Activated CD4-positive, alpha-beta T cell treated with anti-CD3 and anti-CD28 coated beads for 24 hours (primary cell): ENCODE results near the gene ACTRT2.

Experiments
- DNase-seq, 2 donors: peaks; one replicate each; pipeline ENCODE4 v3.0.0-alpha.2; 2020; ENCODE audit warnings: low read depth in 2 of 2

The ACTRT2 gene

DNA sequence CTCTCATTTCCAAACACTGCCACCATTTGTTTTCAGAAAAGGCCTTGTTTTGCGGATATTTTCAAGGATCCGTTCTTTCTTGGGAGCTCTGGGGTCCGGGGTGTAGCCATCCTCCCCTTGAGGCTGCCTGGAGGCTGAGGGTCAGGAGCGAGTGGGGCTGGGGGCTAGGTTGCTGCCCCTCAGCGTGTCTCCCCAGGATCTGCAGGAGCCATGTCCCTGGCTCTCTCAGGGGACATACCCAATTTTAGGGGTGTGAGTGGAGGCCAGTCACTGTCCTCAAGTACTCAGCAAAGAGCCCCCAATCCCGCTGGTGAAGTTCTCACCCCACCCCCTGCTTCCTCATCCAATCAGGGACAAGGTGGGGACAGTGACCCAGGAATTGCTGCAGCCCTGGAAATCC lies 32.7 kb downstream of the ACTRT2 start:
- no peak for DNase-seq

DNA sequence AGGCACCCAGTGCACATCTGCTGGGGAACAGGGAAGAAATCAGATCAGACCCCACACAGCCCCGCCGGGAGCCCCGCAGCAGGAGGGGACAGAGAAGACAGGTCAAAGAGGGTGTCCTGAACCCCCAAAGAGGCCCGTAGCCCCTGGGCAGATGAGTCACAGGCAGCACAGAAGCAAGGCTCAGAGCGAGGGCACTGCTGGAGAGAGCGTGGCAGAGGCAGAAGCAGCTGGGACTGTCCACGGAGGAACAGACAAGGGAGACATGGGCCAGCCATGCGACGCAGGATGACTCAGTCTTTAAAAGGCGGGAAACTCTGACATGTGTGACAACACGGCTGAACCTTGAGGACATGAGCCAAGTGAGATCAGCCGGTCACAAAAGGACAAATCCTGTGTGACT lies 33.2 kb downstream of the ACTRT2 start:
- DNase-seq: no peak

DNA sequence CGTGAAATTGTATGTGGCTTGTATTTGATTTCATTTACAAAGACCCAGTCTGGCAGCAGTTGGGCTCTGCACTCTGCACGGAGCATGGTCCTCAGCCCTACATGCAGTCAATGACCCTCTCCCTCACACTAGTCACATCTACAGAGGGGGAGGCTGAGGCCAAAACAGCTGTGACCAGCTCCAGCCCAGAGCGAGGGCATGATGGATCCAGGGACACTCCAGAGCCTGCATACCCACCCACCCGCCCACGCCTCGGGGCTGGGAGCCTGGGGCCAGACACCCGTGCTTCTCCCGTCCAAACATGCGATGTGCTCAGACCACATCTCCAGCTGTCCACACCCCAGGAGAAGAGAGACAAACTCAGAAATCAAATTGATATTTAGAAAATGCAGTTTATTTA lies 33.8 kb downstream of the ACTRT2 start:
- no peak for DNase-seq

DNA sequence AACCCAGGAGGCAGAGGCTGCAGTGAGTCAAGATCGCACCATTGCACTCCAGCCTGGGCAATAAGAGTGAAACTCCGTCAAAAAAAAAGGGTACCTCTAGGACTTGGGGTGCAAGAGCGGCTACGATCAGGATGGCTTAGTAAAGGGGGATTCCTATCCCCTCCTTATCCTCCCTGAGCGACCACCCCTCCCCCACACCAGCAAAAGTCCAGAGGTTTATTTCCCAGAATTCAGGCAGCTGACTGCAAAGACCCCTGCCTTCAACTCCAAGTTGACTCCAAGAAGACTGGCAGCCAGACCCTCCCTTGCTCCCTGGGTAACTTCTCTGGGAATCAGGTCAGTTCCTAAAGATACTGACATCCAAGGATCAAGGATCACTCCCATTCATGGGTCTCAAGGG lies 35.4 kb downstream of the ACTRT2 start:
- no peak for DNase-seq

DNA sequence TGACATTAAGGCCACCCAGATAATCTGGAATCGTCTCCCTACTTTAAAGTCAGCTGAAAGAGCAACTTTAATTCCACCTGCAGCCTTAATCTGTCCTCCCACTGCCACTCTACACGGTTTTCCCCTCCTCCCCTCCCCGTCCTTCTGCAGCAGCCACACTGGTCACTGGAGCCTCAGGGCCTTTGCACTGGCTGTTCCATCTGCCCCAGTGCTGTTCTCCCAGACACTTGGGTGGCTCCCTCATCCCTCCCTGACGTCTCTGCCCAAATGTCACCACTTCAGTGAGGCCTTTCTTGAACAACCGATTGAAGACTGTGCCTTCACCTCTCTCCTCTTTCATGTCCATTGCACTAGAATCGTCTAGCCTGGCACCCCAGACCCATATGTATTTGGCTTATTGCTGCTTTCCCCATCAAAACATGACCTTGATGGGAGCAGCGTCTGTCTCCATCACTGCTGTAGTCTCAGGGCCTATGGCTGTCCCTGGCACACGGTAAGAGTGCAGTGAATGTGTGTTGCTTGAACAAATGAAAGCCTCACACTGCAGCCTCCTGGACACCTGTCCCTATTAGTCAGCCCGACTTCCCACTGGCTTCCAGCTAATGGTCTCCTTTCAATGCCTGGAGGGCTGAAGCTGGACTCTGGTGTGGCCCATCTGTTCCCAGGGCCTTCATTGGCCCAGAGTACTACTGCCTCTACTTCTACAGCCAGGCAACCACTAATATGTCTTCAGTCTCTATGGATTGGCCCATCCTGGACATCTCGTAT lies 37.2 kb downstream of the ACTRT2 start:
- DNase-seq: no peak

DNA sequence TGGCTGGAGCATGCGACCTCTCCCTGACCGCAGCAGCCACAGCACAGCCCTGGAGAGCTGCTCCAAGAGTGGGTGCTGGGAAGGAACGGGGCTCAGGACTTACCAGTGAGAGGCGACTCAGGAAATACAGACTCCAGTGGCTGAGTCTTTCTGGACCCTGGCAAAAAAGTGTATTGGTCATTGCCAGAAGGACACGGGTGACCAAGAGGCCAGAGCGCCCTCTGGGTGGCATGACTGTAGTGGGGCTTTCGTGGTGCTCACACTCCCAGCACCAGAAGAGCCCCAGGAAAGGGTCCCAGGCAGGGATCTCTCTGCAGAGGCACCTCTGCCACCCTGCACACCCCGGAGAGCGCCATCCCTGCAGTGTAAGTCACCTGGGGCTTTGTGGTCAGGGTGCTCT lies 38.9 kb downstream of the ACTRT2 start:
- no peak for DNase-seq

DNA sequence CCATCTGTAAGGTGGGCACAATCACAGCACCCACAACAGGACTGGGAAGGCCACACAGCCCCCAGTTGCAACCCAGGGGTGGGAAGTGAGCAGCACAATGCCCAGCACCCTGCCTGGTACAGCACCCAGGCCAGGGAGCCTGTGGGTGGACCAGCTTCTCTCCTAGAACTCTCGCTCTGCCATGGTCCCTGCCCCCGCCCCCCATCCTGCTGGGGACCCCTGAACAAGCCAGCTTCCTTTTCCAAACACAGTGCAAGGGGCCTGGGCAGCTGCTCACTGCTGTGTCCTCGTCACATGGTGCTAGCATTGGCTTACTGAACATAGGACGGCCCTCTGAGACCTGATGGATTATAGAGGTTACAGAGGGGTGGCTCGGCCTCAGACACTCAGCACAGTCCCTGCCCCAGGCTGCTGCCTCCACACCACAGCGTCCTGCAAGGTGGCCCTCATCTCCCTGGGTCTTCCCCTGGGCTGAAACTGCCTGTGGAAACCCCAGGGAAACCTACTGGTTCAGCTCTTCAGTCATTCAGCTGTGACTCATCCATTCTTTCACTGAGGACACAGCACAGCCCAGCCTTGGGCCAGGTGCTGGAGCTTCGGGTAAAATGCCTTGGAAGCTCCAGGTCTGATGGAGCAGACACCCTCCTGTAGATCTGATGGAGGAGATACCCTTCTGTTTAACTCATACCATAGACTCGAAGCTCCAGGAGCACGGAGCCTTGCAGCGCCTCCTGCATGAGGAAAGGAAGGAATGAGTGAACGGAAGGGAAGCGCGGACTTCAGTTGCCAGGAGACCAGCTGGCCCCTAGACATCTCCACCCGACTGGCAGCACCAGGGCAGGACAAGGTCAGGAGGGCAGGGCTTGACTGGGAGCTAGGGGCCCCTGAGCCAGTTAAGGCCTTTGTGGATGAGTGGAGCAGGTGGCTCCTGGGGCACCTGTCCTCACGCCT lies 39.6 kb downstream of the ACTRT2 start:
- DNase-seq: no peak

DNA sequence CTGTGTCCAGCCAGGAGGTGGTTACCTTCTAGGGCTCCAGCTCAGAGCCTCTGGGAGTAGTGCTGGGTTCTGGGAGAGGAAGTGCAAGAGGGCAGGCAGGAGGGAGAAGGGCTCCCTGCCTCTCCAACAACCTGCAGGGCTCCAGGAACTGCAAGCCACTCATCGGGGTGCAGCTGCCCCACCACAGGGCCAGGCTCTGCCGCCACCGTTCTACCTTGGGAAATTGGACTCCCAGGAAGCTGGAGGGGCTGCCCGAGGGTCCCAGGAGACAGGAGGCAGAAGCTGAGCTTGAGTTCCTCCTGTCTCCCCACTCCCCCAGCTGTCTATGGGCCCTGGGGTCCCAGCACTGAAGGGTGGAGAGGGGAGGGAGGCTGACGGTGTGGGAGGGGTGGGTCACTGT lies 40.3 kb downstream of the ACTRT2 start:
- DNase-seq: no peak

DNA sequence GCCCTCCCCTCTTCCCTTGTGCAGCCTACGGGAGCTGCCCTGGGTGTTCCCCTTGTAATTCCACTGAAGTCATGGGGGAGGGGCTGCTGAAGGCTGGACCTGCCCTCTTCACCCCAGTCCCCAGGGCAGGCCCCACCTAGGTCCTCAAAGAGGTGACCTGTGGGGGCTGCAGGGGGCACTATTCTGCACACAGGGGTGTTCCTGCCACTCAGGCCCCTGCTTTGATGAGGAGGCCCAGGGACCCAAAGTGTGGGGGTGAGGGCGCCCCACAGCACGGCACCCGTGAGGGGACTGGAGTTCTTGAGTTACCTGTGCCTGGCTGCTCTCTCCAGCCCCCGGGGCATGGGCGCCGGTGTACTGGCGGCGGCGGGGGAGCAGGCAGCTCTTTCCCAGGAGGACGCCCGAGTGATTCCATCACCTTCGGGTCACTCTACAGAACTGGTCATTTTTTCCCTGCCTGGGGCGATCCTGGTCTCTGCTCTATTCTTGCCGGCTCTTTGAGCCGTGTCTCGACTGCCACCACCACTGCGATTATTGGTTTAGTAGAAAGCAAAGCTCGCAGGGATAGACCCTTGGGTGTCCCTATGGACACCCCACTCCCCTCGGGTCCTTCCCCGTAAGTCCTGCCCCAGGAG lies 40.8 kb downstream of the ACTRT2 start:
- DNase-seq: no peak

DNA sequence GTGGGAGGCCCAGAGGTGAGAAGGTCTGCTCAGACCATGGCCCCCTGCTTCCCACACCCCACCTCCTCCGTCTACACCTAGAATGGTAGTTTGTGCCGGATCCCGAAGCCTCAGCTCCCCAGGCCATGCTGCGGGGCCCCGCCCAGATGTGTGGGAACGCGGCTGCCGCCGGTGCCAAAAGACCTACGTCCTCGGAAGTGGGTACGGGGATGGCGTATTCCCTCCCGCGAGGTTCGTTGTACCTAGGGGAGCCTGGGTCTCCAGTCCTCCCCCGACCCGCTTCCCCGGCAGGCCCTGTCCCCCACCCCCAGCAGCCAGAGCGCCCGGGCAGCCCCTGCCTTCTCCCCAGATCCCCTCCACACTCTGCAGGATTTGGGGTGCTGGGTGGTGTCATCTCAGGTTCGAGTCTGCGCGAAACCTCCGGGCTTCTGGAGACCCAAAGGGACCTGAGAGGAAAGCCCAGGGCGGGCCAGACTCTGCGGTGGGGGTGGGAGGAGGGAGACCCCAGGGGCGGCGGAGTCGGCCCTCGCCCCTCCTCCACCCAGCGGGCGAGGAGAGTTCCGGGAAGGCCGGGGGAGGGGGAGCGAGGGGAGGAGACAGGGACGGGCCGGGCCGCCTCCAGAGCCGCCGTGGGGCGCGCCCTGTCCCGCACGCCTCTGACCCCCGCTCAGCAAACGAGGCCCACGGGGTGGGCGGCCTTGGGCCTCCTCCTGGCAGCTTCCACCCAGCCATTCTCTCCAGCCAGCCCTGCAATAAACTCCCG lies 41.5 kb downstream of the ACTRT2 start:
- no peak for DNase-seq

DNA sequence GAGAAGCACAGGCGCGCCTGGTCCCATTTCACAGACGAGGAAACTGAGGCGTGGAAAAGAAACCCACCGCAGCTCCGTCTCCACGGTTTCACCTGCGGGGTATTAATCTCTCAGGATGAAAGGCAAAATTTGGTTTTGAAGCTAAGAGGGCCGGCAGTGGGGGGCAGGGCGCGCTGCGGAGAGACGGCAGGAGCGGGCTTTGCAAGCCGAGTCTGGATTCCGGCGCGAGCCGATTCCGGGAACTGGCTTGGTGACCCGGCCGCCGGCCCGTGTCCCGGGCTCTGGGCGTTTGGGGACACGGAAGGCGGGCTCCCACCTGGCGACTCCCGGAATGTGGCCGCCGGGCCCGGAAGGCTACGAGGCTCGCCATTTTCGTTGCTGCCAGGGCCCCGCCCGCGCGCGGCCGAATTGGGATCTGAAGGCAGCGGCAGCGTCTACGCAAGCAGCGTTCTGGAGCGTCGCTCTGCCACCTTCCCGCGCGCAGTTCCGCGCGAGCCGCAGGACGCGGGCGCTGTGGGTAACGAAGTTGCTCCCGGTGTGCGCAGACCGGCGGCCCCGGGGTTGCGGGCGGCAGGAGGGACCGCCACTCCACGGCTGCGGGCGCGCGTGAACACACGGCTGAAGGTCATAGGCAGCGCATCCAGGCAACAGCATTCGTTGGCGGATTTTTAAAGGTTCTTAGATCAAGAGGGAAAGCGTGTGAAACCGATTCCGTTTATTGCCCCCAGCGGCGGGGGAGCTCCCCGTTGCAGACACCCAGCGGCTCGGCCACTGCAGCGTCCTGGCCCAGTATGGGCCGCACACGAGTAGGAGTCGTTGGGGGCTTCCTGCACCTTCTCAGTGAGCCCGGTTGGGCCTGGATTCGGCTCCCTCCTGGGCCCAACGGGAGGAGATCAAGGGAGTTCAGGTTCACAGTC lies 42.4 kb downstream of the ACTRT2 start:
- no peak for DNase-seq

DNA sequence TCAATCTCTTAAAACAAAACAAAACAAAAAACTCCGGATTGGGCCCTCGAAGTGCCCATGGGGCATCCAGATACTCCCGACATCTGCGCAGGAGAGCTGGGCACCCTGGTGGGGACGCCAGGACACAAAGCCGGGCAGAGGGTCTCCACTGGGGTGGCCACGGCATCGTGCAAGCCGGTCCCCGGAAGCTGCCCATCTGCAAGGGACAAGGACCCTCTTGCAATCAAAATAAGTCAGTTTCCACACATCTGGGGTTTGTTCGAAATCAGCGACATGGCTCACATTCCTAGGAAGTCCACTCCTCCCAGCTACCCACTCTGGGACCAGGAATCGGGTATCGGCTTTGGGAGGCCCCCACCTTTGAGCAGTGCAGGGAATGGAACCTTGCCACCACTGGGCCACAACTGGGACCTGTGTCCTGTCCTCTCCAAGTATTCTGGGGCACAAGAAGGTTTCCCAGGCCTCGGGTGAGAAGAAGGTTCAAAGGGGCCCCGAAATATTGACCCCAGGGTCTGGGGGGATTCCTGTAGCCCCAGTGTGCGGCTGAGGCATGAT lies 43.1 kb downstream of the ACTRT2 start:
- no peak for DNase-seq

DNA sequence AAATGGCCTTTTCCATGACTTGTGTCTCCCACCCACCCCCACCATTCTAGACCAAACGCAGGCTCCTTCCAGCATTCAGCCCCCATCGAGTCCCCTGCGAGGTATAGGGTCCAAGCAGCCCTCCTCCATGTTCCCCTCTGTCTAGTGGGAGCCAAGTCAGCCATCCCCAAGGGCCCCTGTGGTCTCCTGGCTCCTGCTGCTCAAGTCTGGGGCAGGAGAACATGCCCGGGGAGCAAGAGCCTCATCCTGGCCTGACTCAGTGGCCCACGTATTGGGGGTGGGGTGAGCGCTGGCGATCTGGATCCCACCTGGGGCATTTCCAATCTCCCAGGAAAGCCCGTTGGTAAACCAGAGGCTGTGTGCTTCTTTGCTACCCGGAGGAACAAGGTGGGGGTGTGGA lies 43.6 kb downstream of the ACTRT2 start:
- DNase-seq: no peak

DNA sequence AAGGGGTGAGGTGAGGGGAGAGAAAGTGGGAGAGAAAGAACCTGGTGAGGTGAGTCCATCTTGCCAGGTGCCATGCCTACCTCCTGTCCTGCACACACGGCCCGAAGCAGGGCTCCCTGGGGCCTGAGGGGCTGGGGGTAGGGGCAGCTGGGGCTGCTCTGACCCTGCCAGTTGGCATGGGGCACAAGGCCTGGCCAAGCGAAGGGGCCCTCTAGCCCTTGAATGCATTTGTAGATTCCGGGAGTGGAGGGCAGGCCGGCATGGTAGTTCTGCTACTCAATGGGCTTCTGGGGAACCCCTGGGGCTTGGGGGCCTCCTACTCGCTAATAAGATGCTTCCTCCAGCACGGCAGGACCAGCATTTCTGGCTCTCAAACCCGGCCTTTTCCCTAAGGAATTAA lies 44.1 kb downstream of the ACTRT2 start:
- DNase-seq: no peak

DNA sequence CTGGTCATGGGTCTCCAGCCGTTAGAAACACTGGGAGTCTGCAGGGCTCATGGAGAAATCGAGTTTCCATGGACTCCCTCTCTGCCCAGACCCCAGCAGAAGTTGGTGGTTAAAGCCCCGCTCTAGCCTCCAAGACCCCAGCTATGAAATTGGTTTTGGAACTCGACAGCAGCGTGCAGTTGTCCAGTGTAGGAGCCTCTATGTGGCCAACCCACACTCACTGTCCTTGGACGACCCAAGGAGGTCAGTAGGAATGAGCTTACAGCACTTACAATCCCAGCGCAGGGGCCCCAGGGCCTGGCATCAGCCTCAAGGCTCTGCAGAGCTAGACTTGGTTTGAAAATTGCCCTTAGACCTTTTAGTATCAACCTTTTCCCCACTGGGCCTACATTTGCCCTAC lies 44.5 kb downstream of the ACTRT2 start:
- no peak for DNase-seq

DNA sequence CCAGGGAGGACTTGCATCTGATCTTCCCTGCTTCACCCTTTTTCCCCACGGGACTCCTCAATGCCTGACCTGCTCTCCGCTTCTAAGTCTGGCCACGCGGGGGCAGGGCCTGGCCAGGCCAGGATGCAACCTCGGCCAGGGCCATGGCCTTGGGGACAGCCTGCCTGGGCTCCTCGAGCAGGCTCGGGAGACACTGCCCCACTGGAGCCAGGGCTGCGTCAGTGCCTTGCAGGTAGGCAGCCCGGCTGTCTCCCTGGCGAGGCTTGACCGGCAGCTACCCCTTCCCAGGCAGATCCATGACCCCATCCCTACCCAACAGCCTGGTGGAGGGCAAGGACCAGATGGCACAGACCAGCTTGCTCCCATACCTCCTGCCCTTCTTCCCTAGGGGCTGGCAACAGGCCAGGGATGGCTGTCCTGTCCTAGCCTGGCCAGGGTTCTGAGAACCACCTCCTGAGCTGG lies 45.0 kb downstream of the ACTRT2 start:
- DNase-seq: no peak

DNA sequence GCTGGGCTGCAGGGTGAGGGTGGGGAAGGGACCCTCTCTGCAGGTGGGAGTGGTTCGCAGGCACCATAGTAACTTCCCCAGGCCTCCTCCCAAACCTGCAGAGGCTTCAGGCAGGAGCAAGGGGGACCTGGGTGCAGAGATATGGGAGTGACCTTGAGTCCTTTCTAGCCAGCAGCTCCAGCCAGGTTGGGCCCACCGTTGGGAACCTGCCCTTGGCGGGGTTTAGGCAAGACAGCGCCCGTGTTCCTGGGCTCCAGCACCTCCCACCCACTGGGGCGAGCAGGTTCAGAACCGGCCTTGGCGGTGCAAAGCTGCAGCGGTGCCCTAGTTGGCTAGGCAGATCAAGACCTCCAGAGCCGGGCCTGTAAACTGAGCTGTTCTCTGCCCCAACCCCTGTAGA lies 45.6 kb downstream of the ACTRT2 start:
- no peak for DNase-seq

DNA sequence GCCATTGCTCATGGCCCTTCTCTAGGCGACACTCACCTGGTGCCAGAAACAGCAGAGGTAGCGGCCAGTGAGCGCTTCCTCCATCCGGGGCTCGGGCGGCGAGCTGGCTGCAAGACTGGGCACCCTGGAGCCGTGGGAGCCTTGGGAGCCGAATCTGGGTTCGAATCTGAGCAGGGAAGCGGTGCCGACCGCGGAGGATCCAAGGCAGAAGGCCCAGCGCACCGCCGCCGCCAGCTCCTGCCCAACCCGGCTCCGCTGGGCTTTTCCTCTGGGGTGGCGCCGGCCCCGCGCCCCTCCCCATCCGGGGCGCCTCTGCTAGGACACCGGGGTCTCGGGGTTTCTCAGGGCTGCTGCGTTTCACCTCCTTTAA lies 46.0 kb downstream of the ACTRT2 start:
- DNase-seq: no peak

DNA sequence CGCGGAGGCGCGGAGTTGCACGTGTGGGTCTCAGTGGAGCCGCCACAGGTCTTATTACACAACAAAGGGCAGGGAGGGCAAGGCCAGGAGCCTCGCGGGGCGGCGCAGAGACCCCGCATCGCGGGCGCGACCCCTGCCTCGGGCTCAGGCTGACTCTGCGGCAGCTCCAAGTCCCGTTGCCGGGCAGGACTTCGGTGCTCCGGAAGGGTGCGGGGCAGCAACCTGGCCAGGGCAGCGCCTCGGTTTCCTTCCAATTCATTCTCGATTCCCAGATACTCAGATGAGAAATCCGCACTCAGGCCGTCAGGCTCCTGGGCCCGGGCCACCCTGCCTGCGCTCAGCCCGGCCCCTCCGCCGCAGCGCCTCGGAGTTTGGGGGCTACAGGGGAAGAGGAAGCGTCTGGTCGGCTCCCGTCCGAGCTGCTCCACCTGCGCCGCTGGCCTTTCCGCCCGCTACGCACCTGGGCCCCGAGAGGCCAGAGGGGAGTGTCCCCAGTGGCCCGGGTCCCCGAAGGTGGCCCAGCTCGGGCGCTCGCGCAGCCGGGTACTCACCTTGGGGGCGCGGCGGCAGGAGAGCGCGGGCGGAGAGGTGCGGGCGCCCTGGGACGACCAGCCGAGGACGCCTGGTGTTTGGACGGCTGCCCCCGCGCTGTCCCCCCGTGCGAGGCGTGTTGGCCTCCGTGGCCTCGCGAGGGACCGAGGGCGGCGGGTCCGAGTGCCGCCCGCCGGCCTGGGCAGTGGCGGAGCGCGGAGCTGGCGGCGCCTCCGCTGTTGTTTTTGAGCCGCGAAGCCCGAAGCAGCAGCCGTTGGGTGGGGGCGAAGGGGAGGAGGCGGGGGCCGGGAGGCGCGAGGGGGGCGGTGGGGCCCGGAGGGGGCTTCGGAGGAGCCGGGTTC lies 46.6 kb downstream of the ACTRT2 start:
- DNase-seq: no peak
